Measurements from ENCODE around the gene BBS4. TPM values are rescaled to one million over a fixed set of nuclear protein-coding genes. Genes with fewer than 3 reads are reported as not detected.

Gene BBS4
- total and polyA plus RNA-seq, 2 of the 4 experiments (the other 2 are of a cell fraction) = 15.8 to 21.0 TPM

DNA sequence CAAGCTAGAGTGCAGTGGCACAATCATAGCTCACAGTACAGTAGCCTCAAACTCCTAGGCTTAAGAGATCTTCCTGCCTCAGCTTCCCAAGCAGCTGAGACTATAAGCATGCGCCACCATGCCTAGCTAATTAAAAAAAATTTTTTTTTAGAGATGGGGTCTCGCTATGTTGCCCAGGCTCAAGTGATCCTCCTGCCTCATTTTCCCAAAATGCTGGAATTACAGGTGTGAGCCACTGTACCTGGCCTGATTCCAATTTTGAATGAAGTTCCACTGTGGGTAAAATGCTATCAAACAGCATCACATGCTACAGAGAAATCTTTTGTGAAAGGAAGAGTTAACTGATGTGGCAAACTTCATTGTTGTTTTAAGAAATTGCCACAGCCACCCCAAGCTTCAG is 80.0 kb downstream of the BBS4 start:
- H2BK5ac ChIP-seq (ENCODE audit: low read depth, low read length, poor library complexity, severe bottlenecking) = no peak overlapping the region
- no peaks in the 10 kb centered on the region for H3K4me1 ChIP-seq (ENCODE audit: control insufficient read depth, insufficient read depth, low read length)
- intact Hi-C loops (cut with micrococcal nuclease) = no loop called here
- no peak overlapping the region for H3K9ac ChIP-seq (ENCODE audit: low read depth, low read length)
- no peak overlapping the region for H3K23ac ChIP-seq (ENCODE audit: low read depth, low read length)
- POLR2A ChIA-PET (ENCODE audit: unreplicated experiment) = no interaction called here
- H3K27ac ChIP-seq (ENCODE audit: insufficient read depth, low read length) = no peak overlapping the region
- dilution Hi-C loops (cut with HindIII; ENCODE audit: low sequenced_read_pairs, unreplicated experiment) = no loop called here
- H3K56ac ChIP-seq (ENCODE audit: extremely low read depth, insufficient read depth, low read length) = no peak overlapping the region
- DNase-seq = no peak
- no peaks in the 10 kb centered on the region for H4K20me1 ChIP-seq (ENCODE audit: insufficient read depth, low read length)
- TF ChIP-seq RCOR1 (IDR thresholded peaks at IDR 0.05; ENCODE audit: insufficient replicate concordance, low read length) = no peak
- TF ChIP-seq CTCF (conservative IDR thresholded peaks at IDR 0.05; ENCODE audit: low read depth, low read length) = no peak
- TF ChIP-seq POLR2A (IDR thresholded peaks at IDR 0.05; ENCODE audit: low read depth, low read length) = no peak
- no peak for TF ChIP-seq MAFK (IDR thresholded peaks at IDR 0.05; ENCODE audit: low read depth, low read length)
- TF ChIP-seq MAZ (IDR thresholded peaks at IDR 0.05; ENCODE audit: borderline replicate concordance, low read depth, low read length) = no peak
- no peak for TF ChIP-seq USF2 (IDR thresholded peaks at IDR 0.05; ENCODE audit: low read depth, low read length)
- TF ChIP-seq FOS (IDR thresholded peaks at IDR 0.05; ENCODE audit: low read depth, low read length) = no peak
- no peak for TF ChIP-seq CHD1 (IDR thresholded peaks at IDR 0.05; ENCODE audit: low read depth, low read length)
- no peak for TF ChIP-seq RFX5 (IDR thresholded peaks at IDR 0.05; ENCODE audit: low read depth, low read length)
- CTCF ChIA-PET = no interaction called here
- no peak overlapping the region for H4K8ac ChIP-seq (ENCODE audit: low read depth in 2 of 2, low read length in 2 of 2)
- H3K4me2 ChIP-seq (ENCODE audit: low read depth, low read length) = no peak overlapping the region
- no peak overlapping the region for H2AK9ac ChIP-seq (replicated peaks; ENCODE audit: low read depth, low read length, poor library complexity)
- H4K91ac ChIP-seq (ENCODE audit: insufficient read depth, low read depth, low read length) = no peak overlapping the region
- H2BK20ac ChIP-seq (ENCODE audit: low read depth, low read length) = no peak overlapping the region
- no peak overlapping the region for H4K5ac ChIP-seq (ENCODE audit: low read depth, low read length)
- H3K14ac ChIP-seq (replicated peaks; ENCODE audit: low read depth, low read length) = no peak overlapping the region
- H3K79me1 ChIP-seq (ENCODE audit: low read depth in 1 of 2, low read length in 2 of 2) = peaks cover 26 to 32% of the 10 kb centered on the region in 2 experiments
- H3K27me3 ChIP-seq (ENCODE audit: control insufficient read depth, insufficient read depth, low read length) = no peaks in the 10 kb centered on the region
- H2AFZ ChIP-seq (replicated peaks; ENCODE audit: low read length, poor library complexity) = no peak overlapping the region
- H2BK15ac ChIP-seq (ENCODE audit: low read depth, low read length) = no peak overlapping the region
- BruUV-seq (replicated peaks) = no TSS peak
- no peak overlapping the region for H2AK5ac ChIP-seq (ENCODE audit: low read depth, low read length)
- peaks cover 7% of the 10 kb centered on the region for H3K9me3 ChIP-seq (ENCODE audit: control insufficient read depth, insufficient read depth, low read length)
- H3K4me3 ChIP-seq (ENCODE audit: insufficient read depth, low read depth, low read length) = no peak overlapping the region
- no peak for ATAC-seq (ENCODE audit: low read depth)
- H2BK120ac ChIP-seq (ENCODE audit: low read depth, low read length) = no peak overlapping the region
- no peak overlapping the region for H3K4ac ChIP-seq (ENCODE audit: low read depth, low read length)
- H3K36me3 ChIP-seq (ENCODE audit: control insufficient read depth, insufficient read depth, low read length) = peaks cover 22% of the 10 kb centered on the region
- no peaks in the 10 kb centered on the region for H3K9me1 ChIP-seq (ENCODE audit: insufficient read depth, low read length)
- WGBS, 2 experiments (ENCODE audit: extremely low coverage in 2 of 2, insufficient read length in 1 of 2) = no CpG with 5 or more reads among the region's 2 CpGs
- H3K18ac ChIP-seq (ENCODE audit: low read depth, low read length) = no peak overlapping the region
- in situ Hi-C loops (cut with MboI; ENCODE audit: low sequenced_read_pairs) = no loop called here
